ENCODE results near the gene GPR17.

Gene GPR17

DNA sequence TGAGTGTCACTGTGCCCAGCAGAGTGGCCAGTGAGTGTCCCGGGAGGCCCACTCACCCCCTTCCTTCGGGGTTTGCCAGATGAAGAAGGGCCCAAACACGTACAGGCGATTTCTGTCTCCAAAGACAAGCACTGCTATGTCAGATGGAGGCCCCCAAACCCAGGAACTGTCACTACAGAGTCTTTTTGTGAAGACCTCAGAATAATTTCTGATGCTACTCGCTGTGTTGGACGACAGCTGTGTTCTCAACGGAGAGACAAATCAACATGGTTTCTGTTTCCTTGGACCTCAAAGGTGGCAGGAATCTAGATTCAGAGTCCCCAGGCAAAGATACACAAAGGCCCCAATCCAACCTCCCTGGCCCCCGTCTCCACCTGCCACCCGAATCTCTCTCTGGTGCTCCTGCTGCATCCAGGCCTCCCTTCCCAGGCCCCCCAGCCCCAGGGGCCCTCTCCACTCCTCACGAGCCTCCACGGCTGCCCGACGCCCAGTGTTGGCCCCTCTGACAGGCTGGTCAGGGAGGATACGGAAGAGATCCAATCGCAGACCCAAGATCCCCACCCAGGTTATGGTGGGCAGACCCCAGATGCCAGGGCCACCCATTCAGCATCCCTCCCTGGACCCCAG, 2.4 kb upstream of the GPR17 start:
- DNase-seq: no peak

DNA sequence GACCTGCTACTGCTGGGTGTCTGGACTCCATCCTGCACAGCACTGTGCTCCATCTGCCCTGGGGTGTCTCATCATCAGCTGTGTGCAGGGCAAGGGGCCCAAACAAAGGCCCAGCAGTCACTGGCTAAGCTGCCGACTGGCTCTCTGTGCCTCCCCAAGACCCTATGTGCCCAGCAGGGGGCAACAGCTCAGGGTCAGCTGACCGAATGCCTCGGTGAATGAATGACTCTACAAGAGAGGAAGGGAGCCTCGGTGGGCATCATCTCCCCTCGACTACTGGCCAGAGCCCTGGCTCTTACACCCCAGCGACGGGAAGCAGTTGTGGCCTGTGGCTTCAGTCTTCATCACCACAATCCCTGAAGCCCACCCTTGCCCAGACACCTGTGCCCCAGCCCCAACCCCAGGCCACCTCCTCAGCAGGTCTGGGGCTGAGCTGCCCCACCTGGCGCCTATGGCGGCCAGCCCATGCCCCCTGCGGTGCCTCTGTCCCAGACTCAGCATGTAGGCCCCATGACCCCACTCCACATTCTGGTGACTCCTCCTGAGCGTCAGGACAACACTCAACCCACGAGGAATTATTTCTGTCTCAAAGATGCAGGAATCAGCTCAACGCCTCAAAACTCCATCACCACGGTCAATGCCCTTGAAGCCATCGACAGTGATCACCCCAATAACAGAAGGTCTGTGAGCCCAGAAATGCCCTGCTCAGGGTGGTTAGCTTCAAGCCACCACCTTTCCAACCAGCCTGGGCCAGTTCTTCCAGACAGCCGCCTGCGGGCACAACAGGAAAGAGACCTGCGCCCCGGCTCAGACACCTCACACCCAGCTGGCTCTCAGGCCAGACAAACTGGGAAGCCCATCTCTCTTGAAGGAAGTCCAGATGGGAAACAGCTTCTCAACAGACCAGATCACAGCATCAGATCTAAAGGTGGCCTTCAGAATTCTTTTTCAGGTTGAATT, 1.6 kb upstream of the GPR17 start:
- DNase-seq: no peak

DNA sequence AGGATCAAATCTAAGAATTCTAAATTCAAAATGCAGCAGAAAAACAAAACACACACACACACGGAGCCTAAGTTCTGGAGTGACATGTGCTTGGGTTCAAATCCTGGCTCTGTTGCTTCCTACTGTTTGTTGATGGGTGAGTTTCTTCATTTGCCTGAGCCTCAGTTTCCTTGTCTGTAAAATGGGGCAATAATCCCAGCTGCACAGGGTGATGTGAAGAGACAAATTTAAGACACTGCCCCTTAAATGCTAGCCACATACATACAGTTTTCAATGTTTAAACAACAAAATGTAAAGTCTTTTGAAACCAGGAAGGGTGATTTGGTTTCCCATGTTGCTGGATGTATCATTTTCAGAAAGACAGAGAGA, 943 bp upstream of the GPR17 start:
- no peak for DNase-seq

DNA sequence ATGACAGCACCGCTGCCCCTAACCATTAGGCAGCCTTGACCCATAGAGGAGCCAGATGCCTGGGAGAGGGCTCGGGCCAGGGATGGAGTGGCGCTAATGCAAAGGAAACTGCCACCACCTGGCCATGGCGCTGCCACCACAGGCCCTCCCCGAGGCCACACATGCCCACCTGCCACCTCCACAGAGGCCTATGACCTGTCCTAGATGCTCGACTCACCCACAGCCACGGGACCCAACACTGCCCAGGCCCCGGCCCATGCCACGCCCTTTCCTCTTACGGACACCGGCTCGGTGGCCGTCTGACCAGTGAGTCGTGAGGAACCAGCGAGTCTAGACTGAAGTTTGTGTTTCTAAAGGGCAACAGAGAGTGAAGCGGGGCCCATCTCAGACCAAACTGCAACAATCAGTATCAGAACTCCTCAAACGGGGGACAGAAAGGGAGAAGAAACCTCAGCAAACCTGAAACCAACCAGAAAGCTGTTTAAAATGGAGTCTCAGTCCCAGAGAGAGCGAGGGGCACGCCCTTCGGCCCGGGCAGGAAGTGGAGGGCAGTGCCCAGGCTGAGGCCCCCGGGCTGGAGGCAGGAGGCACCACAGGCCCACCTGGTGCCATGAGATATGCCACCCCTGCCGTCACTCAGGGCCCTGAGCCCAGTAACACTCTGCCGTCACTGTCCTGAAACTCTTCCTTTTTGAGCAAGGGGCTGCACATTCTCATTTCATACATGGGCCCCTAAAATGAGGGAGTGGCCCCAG, 711 bp downstream of the GPR17 start:
- DNase-seq: no peak

DNA sequence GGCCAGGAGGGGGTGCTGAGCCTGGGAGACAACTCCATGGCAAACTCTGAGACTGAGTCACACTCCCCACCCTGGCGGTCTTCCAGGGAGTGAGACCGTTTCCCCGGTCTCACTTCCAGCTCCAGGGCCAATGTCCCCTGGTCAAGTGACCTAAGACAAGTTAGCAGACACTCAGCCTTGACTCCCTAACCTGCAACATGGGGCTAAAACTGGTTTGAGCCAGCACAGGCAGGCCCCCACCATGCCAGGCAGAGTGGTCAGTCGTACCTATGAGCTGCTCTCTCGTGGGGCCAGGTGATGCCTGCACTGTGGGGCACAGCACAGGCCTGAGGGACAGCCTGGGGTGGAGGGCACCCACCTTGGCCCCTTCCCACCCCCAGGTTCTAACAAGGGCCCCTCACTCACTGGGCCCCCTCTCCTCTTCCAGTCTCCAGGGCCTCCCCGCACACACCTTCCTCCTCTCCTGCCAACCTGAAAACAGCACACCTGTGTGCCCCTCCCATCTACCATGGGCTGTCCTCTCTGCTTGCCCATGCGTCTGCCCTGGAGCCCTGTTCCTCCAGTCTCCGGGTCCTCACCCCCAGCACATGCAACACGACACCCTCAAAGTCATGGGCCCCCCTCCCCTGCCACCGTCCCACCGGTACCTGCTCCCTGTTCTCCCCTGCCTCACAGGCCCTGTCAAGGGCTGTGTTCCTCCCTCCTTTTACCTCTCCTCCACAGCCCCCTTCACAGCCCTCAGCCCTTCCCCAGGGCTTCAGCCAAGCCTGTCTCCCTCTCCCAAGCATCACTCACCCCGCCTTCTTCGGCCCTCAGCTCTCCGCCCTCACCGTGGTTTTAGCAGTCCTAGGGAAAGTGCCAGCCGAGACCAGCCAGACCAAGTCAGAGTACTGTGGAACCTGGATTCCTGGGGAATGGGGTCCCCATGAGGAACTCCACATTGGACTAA, 1.6 kb downstream of the GPR17 start:
- DNase-seq: no peak

DNA sequence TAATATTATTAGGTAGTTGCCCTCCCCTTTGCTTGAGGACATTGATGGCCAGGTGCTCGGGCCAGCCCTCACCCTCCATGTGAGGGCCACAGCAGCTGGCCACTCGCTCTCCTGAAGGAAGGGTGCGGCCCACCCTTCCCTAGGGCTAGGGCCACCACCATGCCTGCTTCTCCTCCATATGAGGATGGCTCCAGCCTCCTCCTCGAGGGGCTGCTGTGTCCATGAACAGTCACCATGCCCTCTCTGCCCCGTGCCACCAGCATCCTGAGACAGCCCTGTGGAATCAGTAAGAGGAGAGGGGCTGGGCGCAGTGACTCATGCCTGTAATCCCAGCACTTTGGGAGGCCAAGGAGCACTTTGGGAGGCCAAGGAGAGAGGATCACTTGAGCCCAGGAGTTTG, 2.4 kb downstream of the GPR17 start:
- no peak for DNase-seq

DNA sequence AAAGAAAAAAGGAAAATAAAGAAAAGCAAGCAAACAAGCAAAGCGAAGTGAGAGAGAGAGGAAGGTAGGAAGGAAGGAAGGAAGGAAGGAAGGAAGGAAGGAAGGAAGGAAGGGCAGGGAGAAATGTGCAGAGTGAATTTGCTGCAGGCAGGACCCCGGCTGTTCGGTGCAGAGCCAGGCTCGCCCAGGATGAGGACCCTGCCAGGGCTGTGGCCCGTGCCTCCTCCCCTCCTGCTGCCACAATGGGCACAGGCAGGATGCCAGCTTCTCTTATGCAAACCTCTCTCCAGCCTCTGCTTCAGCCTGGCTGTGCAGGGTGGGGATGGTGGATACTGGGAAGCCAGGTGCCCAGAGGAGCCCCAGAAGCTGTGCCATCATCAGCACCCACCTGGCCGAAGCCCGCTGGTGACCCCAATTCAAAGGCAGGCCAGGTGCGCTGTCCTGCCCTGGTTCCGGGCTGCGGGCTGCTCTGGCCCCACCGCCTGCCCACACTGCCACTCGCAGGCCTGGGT, 3.2 kb downstream of the GPR17 start:
- DNase-seq: no peak

DNA sequence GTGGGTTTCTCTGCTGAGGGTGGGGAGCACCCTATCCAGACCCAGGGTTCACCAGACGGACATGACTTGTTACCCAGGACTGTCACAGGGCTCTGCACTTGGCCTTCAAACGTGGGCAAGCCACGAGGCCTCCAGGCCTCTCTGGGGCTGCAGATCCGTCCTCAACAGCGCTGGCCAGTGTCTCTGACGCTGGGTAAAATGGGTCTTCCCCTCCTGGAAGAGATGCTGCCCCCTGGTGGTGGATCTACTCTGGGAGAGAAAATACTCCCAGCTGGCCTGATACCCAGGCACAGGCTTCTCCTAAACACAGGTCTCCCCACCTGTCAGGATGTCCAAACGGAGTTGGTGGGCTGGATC, 3.7 kb downstream of the GPR17 start:
- DNase-seq: peak; percentile 70

DNA sequence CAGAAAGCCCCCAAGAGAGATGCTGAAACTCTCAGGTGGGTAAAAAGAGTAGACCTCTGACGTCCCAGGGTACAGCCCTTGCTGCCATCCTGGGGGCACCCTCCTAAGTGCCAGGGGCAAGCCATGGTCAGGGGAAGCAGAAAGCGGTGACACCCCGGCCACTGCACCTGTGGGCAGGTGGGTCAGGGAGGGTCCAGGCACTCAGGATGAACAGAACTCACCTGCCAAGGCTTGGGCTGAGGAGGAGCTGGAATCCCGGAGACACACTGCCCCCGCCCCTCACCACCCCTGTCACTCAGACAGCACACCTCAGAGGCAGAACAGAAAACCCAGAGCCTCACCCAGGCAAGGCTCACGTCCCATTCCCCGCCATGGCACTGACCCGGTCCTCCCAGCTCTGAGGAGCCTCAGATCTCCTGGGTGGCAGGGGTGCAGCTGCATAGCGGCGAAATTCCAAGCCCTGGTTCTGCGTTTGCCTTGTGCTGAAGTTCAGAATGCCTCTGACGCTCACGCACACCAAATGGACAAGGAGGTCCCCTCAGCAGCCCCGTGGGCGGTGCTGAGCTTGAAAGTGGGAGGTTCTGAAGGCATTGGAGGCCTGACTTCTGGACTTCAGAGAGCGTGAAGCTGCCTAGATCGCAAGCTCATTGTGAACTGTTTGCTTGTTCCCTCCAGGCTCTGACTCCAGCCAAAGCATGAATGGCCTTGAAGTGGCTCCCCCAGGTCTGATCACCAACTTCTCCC, 4.3 kb downstream of the GPR17 start:
- DNase-seq: no peak

DNA sequence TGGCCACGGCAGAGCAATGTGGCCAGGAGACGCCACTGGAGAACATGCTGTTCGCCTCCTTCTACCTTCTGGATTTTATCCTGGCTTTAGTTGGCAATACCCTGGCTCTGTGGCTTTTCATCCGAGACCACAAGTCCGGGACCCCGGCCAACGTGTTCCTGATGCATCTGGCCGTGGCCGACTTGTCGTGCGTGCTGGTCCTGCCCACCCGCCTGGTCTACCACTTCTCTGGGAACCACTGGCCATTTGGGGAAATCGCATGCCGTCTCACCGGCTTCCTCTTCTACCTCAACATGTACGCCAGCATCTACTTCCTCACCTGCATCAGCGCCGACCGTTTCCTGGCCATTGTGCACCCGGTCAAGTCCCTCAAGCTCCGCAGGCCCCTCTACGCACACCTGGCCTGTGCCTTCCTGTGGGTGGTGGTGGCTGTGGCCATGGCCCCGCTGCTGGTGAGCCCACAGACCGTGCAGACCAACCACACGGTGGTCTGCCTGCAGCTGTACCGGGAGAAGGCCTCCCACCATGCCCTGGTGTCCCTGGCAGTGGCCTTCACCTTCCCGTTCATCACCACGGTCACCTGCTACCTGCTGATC, 4.9 kb downstream of the GPR17 start:
- DNase-seq: no peak

DNA sequence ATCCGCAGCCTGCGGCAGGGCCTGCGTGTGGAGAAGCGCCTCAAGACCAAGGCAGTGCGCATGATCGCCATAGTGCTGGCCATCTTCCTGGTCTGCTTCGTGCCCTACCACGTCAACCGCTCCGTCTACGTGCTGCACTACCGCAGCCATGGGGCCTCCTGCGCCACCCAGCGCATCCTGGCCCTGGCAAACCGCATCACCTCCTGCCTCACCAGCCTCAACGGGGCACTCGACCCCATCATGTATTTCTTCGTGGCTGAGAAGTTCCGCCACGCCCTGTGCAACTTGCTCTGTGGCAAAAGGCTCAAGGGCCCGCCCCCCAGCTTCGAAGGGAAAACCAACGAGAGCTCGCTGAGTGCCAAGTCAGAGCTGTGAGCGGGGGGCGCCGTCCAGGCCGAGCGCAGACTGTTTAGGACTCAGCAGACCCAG, 5.4 kb downstream of the GPR17 start:
- DNase-seq: no peak

DNA sequence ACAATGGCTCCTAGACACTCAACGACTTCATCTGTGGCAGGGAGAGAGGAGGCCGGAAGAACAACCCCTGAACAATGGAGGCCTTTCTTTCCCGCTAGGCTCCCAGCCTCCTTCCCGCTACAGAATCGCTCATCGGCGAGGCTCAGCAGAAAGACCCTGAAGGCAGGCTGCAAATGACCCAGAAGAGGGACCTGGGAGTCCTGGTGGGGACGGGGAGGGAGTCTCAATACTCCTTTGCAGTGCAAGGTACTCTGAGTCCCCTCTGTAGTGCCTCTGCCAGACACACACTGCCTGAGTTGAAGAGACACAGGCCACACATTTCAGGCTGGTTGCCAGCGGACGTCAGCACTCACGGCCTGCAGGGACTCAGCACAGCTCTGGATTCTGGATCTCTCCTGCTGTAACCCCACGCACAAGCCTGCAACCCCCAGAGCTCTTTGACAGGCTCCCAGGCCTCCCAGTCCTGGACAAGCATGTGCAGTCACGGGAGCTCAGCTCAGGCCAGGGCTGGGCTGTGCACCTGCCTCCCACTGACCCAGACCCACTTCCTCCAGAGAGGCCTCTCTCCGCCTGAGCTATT, 6.1 kb downstream of the GPR17 start:
- DNase-seq: no peak

DNA sequence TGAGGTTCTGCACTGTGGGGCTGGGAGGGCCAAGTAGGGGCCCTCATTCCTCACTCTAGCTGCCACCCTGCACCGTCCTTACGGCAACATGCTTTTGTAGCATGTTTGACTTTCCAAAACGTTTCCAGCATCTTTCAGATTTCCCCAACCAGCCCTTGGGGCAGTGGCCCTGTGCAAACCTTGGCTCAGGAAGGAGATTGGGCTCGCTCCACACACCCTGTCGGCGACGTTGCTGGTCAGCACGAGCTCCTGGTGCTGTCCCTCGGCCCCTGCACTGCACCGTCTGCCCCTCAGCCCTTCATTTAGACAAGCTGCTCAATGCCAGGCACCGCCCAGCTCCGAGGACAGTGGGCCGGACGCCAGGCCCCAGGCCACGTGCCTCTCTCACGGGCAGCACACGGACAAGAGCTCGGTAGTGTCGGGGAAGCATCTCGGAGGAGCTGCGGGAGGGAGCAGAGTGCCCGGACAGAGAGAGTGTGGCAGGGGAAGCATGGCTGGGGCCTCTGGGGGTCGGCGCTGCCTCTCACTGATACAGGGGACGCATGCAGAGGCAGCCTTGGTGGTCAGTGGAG, 6.9 kb downstream of the GPR17 start:
- DNase-seq: no peak

DNA sequence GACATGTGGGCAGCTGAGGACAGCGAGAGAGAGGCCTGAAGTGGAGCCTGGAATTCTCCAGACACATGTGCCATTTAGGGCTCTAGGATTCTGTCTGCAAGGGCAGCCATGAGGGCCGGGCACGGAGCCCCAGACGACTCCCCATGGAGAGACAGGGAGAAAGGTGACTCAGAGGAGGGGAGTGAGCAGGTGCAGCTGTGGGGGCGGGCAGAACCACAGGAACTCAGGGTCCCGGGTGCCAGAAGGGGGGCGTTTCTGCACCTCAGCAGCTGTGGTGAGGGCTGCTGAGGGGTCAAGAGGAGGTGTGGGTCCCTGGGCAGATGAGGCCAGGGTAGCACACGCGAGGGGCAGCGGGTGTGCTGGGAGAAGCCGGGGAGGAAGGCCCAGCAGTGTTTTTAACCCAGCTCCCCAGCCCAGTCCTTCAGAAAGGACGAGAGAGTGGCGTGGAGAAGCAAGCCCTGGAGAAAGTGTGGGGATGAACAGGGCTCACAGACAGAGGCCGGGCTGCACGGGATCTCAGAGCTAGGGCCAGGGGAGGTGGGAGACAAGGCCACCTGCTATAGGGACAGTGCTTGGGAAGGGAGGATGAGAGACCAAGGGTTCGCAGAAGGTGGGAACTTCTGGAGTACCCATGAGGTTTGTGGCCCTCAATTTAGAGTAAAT, 7.6 kb downstream of the GPR17 start:
- no peak for DNase-seq

DNA sequence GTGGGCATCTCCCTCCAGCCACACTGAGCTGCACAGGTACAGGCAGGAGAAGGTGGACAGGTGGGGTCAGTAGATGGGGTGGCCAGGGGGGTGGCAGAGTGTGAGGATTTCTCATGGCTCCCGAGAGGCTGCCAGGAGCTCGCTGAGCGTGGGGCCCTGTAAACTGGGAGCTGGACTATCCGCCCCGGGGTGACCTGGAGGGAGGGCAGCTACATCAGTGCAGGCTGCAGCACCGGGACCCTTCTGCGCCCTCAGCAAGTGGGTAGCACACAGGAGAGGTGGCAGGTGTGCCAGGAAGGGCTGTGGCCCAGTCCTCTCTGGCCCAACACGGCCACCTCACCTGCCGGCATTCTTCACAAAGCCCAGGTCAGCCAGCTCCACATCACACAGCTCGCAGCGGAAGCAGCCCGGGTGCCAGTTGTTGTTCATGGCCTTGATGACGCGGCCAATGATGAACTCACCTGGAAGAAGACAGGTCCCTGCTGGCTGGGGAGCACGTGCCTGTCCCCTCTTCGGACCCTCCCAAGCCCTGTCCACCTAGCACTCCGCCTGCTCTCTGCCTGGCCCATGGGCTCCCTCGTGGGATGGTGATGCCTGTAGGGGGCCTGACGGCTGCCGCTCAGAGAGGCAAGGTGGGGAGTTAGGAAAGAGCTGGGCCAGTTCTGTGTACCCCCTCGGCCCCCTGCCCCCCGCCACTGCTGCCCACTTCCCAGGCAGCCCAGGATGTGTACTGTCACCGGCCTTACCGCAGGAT, 8.3 kb downstream of the GPR17 start:
- no peak for DNase-seq

DNA sequence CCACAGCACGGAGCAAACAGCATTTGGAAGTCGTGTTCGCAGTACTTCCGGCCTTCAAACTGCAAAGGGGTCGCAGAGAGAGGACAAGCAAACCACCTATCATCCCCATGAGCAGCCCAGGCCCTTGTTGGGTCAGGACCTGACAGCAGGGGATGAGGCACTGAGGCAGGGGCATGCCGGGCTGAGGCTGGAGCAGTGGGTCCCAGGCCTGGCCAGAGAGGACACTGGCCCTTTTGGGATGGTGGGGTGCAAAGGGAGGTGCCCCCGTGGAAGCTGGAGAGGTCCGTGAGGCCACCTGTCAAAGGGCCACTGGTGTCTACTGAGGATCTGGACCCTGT, 8.9 kb downstream of the GPR17 start:
- no peak for DNase-seq

DNA sequence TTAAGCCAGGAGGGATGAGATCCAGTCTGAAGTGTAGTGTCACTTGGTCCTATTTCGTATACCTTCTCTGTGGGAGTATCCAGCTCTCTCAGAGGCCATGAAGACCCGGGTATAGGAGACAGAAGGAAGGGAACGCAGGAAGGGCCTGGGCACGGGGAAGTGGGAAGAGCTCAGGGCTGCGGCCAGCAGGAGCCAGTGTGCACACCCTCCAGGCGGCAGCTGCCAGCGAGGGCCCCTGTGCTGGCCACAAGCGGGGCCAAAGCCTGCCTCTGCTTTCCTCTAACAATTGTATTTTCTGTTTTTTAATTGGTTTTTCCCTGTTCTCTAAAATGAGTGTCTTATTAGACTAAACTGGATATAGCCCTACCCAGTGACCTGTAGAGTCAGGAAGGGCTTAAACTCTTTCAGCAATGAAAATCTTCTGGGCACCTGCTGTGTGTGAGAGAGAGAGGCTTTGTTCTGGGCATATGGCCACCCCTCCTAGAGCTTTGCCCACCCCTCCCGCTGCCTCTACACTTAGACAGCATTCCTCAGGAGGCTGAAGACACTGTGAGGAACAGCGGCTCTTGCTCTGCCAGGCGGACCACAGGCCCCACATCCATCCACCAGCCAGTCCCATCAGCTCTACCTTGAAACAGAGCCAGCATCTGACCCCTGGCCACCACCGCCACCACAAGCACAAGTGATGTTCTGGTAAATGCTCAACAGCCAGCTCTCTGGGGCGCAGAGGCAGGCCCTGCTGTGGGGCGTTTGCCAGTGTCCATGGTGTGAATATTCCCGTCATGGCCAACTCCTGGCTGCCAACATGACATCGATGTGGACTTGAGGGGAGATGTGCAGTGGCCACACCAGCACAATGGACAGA, 9.5 kb downstream of the GPR17 start:
- no peak for DNase-seq

DNA sequence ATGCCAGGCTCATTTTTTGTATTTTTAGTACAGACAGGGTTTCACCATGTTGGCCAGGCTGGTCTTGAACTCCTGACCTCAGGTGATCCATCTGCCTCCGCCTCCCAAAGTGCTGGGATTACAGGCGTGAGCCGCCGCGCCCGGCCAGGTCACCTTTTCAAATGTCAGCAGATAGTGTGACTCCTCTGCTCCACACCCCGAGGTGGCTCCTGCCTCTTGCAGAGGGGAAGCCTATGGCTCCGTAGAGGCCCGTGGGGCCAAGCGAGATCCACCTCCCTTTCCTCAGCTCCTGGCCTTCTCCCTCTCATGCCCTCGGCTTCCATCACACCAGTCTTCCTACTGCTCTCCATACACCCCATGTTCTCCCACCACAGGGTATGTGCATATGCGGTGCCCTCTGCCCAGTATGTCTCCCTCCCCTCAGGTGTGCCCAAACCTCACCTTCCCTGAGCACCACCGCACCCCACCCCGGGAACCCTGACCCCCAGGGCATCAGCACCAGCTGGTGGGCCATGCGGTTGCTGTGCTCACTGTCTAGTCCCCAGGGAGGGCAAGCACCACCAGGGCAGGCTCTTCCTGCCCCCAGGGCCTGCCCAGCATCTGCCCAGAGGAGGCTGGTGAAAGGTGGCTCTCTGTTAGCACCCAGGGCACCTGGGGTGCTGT, 10.7 kb downstream of the GPR17 start:
- no peak for DNase-seq

Measured in central memory CD4-positive, alpha-beta T cell (primary cell).